H7 (cell line): Measurements from ENCODE around the gene GAK. TPM values are rescaled to one million over a fixed set of nuclear protein-coding genes. Genes with fewer than 3 reads are reported as not detected.
A peak's percentile ranks its signal among the peaks of the same experiment; 100 is the strongest.

Source experiments
- DNase-seq: peaks from one replicate; pipeline ENCODE4 v3.0.0; 2012
- H3K27me3 ChIP-seq: 2 replicates; pipeline ENCODE4 v1.6.0; 2011; ENCODE audit warnings: mild to moderate bottlenecking, low read length; ENCODE audit not compliant: control insufficient read depth, insufficient read depth
- H3K36me3 ChIP-seq: replicated peaks from 2 replicates; pipeline ENCODE4 v1.5.1; 2011; ENCODE audit warnings: low read length; ENCODE audit not compliant: control insufficient read depth, insufficient read depth
- H3K4me3 ChIP-seq: 2 replicates; pipeline ENCODE4 v1.5.1; 2011; ENCODE audit warnings: low read depth, mild to moderate bottlenecking, control low read depth, low read length, moderate library complexity; ENCODE audit not compliant: insufficient read depth
- total RNA-seq: library from RNA; depleted of rRNA; stranded (reverse); fragments of >200 nt; shearing (Covaris generic); gene quantifications from 2 replicates; pipeline ENCODE4 v1.2.3, GENCODE V29; 2014

GAK gene
- total RNA-seq, 1 experiment from 2014 or later: 77.4 TPM

DNA sequence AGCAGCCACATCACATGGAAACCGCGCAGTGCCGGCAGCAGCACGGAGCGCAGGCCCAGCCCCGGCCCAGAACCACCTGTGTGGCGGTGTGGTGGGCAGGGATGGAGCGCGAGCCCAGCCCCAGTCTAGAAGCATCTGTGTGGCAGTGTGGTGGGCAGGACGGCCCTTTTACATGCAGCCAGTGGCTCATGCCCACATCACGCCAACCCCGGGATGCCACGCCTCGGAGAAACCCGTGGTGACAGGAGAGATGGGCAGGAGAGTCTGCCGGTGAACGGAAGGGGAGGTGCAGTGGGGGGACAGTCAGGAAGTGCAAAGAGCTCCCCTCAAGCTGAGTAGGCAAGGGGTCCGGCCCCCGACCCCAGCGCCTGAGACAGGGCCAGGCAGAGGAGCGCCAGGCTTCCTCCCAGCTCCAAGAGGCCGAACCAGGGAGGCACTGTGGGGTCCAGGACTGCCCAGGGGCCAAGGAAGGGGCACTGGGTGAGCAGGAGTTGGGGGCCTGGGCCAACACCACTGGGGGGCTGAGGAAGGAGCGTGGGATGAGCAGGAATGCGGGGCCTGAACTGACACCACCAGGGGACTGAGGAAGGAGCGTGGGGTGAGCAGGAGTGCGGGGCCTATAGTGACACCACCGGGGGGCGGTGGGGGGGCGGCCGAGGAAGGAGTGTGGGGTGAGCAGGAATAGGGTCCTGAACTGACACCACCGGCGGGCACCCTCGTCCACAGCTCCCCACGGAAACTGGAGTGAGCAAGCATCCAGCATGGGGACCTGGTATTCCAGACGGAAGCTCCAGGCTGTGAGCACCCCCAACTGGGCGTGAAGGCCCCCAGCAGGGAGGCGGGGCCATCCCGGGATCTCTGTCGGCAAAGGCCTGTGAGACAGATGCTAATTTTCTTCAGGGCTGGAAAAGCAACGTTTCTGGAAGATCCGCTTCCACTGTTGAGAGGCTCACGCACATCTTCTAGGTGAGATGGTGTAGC, 28.8 kb downstream of the GAK start:
- no peaks in the 10 kb centered on the region for H3K27me3 ChIP-seq

DNA sequence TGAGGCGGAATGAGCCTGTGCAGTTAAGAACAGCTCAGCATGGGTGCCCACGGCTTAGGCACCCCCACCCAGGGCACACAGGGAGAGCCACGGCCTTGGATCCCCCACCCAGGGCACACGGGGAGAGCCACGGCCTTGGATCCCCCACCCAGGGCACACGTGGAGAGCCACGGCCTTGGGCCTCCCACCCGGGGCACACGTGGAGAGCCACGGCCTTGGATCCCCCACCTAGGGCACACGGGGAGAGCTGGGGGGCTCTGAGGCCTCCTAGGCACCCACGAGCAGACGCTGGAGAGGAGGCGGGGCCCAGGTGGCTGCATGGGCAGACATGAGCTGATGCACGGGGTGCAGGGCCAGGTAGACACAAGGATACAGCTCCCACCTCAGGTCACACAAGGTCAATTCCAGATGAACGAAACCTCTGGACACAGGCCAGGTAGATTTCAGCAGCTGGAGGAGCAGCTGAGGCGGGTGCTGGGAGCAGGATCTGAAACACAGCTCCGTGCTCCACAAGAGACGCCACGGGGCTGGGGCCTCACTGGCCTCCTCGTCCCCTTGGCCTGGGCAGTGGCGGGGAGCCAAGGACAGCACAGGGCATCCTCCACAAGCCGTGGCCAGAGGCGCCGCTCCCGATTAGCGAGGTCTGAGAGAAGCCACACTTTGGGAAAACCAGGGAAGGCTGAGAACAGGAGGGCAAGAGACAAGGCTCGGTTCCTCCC, 30.8 kb downstream of the GAK start:
- Histone ChIP-seq H3K36me3 (peaks cover 3% of the 10 kb centered on the region; the same call in 1 of the 2 replicates), H3K27me3 (no peaks in the 10 kb centered on the region), H3K4me3 (no peak overlapping the region)
- DNase-seq: no peak

More for the DNA sequence above, 28.8 kb downstream of the GAK start:
- Histone ChIP-seq H3K4me3 (no peak overlapping the region), H3K36me3 (no peaks in the 10 kb centered on the region; the same call in 1 of the 2 replicates)
- peak; percentile 68 for DNase-seq

DNA sequence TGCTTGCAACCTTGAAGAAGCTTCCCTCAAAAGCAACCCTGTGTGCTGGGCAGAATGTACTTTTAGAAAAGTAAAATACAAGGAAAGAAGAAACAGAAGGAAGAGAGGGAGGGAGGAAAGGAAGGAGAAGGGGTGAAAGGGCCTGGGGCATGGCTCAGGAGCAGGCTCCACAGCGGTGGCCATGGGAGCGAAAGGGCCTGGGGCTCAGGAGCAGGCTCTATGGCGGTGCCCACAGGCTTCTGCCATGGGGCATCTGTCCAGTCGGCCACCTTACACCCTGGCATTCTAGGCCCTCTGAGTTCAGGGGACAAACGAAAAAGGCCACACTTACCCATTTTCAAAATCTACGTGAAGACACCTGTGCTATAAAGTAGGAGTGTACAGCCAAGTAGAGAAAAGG, 31.4 kb downstream of the GAK start:
- Histone ChIP-seq H3K36me3 (peaks cover 3% of the 10 kb centered on the region; the same call in 1 of the 2 replicates), H3K4me3 (no peak overlapping the region), H3K27me3 (no peaks in the 10 kb centered on the region)
- no peak for DNase-seq

DNA sequence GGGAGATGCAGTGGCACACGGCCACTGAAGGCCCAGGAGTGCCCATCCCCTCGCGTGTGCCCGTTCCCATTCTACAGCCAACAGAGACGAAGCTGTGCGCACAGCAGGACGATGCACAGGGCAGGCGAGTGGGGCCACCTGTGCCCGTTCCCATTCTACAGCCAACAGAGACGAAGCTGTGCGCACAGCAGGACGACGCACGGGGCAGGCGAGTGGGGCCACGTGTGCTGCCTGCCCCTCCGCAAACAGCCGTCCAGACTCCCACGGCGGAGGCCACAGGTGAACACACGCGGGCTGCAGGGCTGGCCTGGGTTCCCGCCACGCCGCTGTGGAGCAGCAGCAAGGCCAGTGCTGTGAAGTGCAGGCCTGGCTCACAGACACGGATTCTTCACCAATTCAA, 32.0 kb downstream of the GAK start:
- Histone ChIP-seq H3K36me3 (peaks cover 3% of the 10 kb centered on the region), H3K4me3 (no peak overlapping the region), H3K27me3 (no peaks in the 10 kb centered on the region)
- no peak for DNase-seq

DNA sequence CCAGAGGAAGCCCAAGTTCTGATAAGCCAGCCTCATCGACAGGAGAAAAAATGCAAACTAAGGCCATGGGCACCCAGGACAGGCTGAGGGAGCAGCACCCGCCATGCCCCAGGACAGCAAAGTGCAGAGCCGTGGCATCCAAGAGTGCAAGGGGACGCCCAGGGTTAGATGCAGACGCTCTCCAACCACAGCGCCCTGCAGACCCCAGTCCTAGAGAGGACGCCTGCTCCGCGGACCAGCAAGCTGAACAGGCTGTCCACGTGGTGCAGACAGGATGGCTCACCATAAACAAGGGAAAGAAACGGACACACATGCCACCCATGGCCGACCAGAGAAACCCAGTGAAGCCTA, 32.6 kb downstream of the GAK start:
- peaks cover 4% of the 10 kb centered on the region for H3K36me3 ChIP-seq
- no peak overlapping the region for H3K4me3 ChIP-seq
- DNase-seq: no peak
- H3K27me3 ChIP-seq: no peaks in the 10 kb centered on the region

DNA sequence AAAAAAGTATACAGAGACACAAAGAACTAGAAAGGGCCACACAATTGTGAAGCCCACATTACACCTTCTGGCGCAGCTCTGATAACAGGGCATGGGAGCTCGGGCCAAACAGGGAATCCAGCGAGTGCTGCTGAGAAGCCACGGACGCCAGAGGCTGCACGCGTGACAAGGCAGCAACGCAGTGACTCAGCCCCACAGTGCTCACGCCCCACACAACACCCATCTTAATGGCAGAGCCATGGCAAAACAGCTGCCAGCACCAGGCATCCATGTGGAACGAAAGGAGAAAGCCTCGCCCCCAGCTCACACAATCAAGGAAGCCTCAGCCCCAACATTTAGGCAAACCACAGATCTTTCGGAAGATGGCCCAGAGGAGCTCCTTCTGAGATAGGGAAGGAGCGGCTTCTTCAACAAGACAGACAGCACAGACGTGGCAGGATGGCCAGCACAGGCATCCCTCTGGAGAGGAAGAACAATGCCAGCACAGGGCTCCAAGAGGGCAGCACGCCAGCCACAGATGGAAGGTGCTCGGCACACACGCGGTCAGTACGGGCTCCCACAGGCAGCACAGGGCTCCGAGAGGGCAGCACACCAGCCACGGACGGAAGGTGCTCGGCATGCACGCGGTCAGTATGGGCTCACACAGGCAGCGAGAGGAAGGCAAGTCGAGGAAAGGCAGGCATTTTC, 33.1 kb downstream of the GAK start:
- peaks cover 4% of the 10 kb centered on the region for H3K36me3 ChIP-seq
- H3K27me3 ChIP-seq: no peaks in the 10 kb centered on the region
- DNase-seq: no peak
- H3K4me3 ChIP-seq: no peak overlapping the region

DNA sequence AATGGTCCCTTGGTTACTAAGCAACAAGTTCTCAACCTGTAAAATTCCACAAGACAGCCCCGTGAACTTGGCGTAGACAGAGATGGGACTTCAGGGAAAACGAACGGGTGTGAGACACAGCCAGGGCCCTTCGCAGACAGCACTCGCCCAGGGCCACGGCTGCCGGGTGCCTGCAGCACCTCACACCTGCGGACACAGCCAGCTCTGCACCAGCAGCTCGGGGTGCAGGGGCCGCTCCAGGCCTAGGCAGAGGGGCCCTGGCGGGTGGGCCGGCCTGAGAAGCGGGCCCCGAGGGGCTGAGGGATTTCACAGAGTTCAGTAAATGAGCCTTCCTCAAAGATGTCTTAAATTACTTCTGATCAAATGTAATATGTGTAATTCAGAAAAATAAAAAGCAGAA, 34.0 kb downstream of the GAK start:
- peaks cover 4% of the 10 kb centered on the region for H3K36me3 ChIP-seq
- H3K27me3 ChIP-seq: no peaks in the 10 kb centered on the region
- no peak for DNase-seq
- H3K4me3 ChIP-seq: no peak overlapping the region

DNA sequence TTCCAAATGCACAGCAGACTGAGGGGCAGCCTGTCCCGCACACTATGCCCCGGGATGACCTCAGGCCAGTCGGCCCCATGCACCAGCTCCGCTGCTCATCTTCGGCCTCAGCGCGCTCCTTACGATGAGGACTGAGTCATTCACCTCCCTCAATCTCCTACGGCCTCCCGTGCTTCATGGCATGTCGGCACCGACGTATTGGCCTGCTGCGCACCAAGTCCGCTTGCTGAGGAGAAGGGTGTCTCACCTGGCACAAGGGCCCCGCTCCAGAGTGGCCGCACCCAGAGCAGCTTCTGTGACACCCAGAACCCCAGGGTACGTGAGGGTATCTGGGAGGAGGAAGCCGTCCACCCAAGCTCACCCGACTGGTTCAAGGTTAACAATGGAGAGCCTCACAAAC, 35.5 kb downstream of the GAK start:
- Histone ChIP-seq H3K27me3 (no peaks in the 10 kb centered on the region), H3K36me3 (peaks cover 4% of the 10 kb centered on the region), H3K4me3 (no peak overlapping the region)
- DNase-seq: no peak

DNA sequence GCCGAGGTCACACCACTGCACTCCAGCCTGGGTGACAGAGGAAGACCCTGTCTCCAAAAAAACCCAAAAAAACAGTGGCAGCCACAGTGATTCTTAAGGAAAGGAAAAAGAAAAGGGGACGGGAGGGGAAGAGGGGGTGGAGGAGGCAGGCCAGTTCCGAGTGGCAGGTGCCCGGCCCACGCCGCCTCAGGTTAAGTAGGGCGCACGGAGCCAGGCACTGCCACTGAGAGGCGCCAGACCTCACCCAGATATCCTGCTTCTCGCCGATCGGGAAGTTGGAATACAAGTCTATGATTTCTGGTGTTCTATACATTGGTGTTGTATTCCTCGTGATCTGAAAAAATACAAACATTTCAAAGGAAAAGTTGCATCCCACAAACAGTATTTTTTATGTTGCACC, 35.9 kb downstream of the GAK start:
- H3K4me3 ChIP-seq: no peak overlapping the region
- peak; percentile 81 for DNase-seq
- no peaks in the 10 kb centered on the region for H3K27me3 ChIP-seq
- peaks cover 4% of the 10 kb centered on the region for H3K36me3 ChIP-seq

DNA sequence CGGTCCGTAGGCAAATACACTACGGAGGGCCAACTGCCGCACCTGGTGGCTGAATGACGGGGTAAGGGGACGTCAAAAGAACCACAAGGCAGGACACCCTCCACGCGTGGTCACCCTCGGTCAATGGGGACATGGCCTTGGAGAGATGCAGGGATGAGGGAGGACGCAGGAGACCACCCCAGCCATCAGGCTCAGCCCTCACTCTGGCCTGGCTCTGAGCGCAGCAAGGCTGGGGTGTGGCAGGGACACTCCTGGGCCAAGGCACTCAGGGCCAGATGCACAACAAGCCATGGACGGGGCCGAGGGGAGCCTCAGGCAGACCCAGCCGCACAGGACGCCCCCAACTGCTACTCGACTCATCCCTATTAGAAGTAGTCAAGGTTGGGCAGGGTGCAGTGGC, 36.5 kb downstream of the GAK start:
- no peak for DNase-seq
- no peaks in the 10 kb centered on the region for H3K27me3 ChIP-seq
- H3K4me3 ChIP-seq: no peak overlapping the region
- H3K36me3 ChIP-seq: peaks cover 4% of the 10 kb centered on the region

DNA sequence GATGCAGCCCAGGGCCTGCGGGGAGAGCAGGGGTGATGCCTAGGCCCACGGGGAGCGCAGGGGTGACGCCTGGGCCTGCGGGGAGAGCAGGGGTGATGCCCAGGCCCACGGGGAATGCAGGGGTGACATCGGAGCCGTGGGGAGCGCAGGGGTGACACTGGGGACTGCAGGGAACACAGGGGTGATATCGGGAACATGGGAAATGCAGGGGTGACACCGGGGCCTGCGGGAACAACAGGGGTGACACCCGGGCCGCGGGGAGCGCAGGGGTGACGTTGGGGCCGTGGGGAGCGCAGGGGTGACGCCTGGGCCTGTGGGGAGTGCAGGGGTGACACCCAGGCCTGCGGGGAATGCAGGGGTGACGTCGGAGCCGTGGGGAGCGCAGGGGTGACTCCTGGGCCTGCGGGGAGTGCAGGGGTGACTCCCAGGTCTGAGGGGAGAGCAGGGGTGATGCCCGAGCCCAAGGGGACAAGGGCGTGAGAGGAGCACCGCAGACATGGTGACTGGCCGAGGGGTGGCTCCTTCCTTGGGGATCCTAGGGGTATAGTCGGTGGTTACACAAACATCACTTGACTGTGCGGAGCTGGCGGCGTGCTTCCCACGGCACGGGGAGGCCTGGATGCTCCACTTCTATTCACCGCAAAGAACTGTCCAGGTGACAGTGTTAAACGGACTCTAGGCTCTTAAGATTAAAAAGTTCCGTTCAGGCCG, 38.0 kb downstream of the GAK start:
- no peaks in the 10 kb centered on the region for H3K27me3 ChIP-seq
- peaks cover 4% of the 10 kb centered on the region for H3K36me3 ChIP-seq
- H3K4me3 ChIP-seq: no peak overlapping the region
- DNase-seq: no peak

DNA sequence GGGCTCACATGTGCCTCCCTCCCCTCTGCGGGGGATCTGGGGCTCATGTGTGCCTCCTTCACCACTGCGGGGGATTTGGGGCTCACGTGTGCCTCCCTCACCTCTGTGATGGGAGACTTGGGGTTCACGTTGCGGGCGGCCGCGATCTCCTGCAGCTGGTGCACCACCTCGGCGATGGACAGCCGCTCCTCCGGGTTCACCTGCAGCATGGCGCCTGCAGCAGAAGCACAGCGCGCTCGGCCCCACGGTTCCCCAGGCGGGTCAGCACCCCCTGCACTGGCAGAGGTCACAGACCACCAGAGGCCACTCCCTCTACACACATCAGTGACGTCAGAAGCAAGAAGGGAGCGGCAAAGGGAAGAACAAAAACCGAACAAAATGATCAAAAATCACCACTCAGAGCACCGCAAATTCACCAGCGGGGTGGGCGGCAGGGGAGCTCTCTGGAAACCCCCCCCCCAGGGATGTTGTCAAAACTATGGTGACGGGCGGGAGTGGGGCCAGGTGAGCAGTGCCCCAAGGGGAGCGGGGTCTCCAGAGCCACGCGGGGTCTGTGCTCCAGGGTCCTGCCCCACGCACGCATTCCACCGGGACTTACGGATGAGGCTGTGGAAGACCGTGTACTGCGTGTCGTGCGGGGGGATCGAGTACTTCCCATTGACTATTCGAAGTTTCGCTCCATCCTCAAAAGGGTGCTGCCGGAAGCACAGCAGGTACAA, 38.7 kb downstream of the GAK start:
- no peak for DNase-seq
- peaks cover 4% of the 10 kb centered on the region for H3K36me3 ChIP-seq
- H3K27me3 ChIP-seq: no peaks in the 10 kb centered on the region
- H3K4me3 ChIP-seq: no peak overlapping the region

DNA sequence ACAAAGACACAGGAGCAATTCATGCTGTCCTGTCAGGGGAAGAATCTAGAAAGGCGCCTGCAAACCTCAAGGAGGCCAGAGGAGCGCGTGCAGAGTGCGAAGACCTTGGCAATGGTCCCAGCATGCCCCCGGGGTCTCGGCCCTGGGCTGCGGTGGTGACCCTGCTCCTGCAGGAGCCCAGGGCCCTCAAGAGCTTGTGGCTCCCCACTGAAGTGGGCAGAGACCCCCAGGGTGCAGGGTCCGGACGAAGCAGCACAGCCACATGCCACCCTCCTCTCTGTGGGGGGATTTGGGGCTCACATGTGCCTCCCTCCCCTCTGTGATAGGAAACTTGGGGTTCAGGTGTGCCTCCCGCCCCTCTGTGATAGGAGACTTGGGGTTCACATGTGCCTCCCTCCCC, 39.3 kb downstream of the GAK start:
- no peak for DNase-seq
- no peaks in the 10 kb centered on the region for H3K27me3 ChIP-seq
- peaks cover 4% of the 10 kb centered on the region for H3K36me3 ChIP-seq
- no peak overlapping the region for H3K4me3 ChIP-seq

DNA sequence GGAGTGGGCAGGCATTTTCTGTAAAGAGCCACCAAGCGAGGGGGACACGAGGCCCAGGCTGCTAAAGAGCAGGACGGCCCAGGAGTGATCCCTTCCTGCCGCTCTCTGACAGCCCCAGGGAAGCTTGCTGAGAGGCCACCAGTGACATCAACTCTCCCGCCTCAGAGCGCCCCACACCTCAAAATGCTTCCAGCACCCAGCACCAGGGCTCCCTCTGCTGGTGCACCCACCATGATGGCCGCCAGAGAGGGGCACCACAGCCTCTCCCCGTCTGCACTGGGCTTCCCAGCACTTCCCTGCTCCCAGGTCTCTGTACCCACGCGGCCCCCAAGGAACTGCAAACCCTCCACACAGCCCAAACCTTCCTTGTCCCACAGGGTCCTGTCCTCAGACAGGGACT, 40.4 kb downstream of the GAK start:
- H3K4me3 ChIP-seq: no peak overlapping the region
- peak; percentile 93 for DNase-seq
- H3K36me3 ChIP-seq: peaks cover 2% of the 10 kb centered on the region
- no peaks in the 10 kb centered on the region for H3K27me3 ChIP-seq
